ENCODE data around the gene WWTR1. TPM values are rescaled to one million over a fixed set of nuclear protein-coding genes. Genes with fewer than 3 reads are reported as not detected.

WWTR1 gene
- total and polyA plus RNA-seq, 3 donors from 2014 or later: 19.4 to 47.0 (median 46.5) TPM

GRCh38 chr3:149554826-149555225, 103.0 kb downstream of the WWTR1 start:
- peaks cover 29% of the 10 kb centered on the region for H3K4me1 ChIP-seq
- no peak for DNase-seq
- H3K4me3 ChIP-seq: no peak overlapping the region
- intact Hi-C loops (cut with DNase I; ENCODE audit: low total_unique reads): no loop called here
- H3K36me3 ChIP-seq (ENCODE audit: low read depth, missing control alignments): no peaks in the 10 kb centered on the region
- TF ChIP-seq, protein P1, sequence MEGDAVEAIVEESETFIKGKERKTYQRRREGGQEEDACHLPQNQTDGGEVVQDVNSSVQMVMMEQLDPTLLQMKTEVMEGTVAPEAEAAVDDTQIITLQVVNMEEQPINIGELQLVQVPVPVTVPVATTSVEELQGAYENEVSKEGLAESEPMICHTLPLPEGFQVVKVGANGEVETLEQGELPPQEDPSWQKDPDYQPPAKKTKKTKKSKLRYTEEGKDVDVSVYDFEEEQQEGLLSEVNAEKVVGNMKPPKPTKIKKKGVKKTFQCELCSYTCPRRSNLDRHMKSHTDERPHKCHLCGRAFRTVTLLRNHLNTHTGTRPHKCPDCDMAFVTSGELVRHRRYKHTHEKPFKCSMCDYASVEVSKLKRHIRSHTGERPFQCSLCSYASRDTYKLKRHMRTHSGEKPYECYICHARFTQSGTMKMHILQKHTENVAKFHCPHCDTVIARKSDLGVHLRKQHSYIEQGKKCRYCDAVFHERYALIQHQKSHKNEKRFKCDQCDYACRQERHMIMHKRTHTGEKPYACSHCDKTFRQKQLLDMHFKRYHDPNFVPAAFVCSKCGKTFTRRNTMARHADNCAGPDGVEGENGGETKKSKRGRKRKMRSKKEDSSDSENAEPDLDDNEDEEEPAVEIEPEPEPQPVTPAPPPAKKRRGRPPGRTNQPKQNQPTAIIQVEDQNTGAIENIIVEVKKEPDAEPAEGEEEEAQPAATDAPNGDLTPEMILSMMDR (IDR thresholded peaks at IDR 0.05): no peak
- TF ChIP-seq POLR2A (IDR thresholded peaks at IDR 0.05): no peak
- no peaks in the 10 kb centered on the region for H3K27me3 ChIP-seq
- H3K27ac ChIP-seq: peak overlapping the region in 1 of 2 donors; percentile 60
- WGBS, 2 donors: 35 to 52% methylated on average over 4 of the region's 4 CpGs
- H3K9me3 ChIP-seq: no peaks in the 10 kb centered on the region

GRCh38 chr3:149553781-149554451, 103.9 kb downstream of the WWTR1 start:
- intact Hi-C loops (cut with DNase I; ENCODE audit: low total_unique reads): no loop called here
- DNase-seq: peak; percentile 79
- TF ChIP-seq POLR2A (IDR thresholded peaks at IDR 0.05): no peak
- TF ChIP-seq, protein P1 (IDR thresholded peaks at IDR 0.05): no peak
- no peaks in the 10 kb centered on the region for H3K36me3 ChIP-seq (ENCODE audit: low read depth, missing control alignments)
- no peaks in the 10 kb centered on the region for H3K27me3 ChIP-seq
- WGBS, 2 donors: 38 to 53% methylated on average over 13 of the region's 13 CpGs
- peak overlapping the region; percentile 59 to 60 for H3K27ac ChIP-seq
- no peak overlapping the region for H3K4me3 ChIP-seq
- peaks cover 25% of the 10 kb centered on the region for H3K4me1 ChIP-seq
- H3K9me3 ChIP-seq: no peaks in the 10 kb centered on the region

DNA sequence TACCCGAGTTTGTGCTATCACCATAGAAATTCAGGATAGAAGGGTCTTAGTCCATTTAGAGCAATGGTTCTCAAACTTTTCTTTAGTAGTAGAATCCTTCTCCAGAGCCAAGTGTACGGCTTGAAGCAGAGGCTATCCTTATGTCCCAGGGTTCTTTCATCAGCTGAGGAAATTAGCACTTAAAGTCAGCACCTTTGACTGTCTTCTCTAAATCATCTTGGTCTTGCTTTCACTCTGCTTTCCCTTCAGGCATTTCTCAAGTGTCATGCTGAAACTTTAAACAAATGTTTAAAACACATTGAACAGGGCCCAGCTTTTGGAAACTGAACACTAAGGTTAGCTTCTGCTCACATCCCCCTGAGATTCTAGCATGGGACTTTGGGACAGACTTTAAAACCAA, 105.1 kb downstream of the WWTR1 start:
- intact Hi-C loops (cut with DNase I; ENCODE audit: low total_unique reads): no loop called here
- 66 to 74% methylated on average over 2 of the region's 2 CpGs for WGBS, 2 donors
- no peak for TF ChIP-seq POLR2A (IDR thresholded peaks at IDR 0.05)
- TF ChIP-seq, protein P1 (IDR thresholded peaks at IDR 0.05): no peak
- no peak overlapping the region for H3K4me3 ChIP-seq
- H3K36me3 ChIP-seq (ENCODE audit: low read depth, missing control alignments): no peaks in the 10 kb centered on the region
- peaks cover 29% of the 10 kb centered on the region for H3K4me1 ChIP-seq
- no peaks in the 10 kb centered on the region for H3K27me3 ChIP-seq
- no peaks in the 10 kb centered on the region for H3K9me3 ChIP-seq
- DNase-seq: no peak
- no peak overlapping the region for H3K27ac ChIP-seq

- Histone ChIP-seq H3K27ac (no peak overlapping the region), H3K4me1 (peaks cover 29% of the 10 kb centered on the region), H3K4me3 (no peak overlapping the region), H3K9me3 (no peaks in the 10 kb centered on the region), H3K27me3 (no peaks in the 10 kb centered on the region), H3K36me3 (ENCODE audit: low read depth, missing control alignments) (no peaks in the 10 kb centered on the region)
- TF ChIP-seq, protein P1 (IDR thresholded peaks at IDR 0.05): no peak
- TF ChIP-seq POLR2A (IDR thresholded peaks at IDR 0.05): no peak
- DNase-seq: no peak
- intact Hi-C loops (cut with DNase I; ENCODE audit: low total_unique reads): no loop called here
These were observed 106.3 kb downstream of the WWTR1 start for GRCh38 chr3:149551500-149551899.

DNA sequence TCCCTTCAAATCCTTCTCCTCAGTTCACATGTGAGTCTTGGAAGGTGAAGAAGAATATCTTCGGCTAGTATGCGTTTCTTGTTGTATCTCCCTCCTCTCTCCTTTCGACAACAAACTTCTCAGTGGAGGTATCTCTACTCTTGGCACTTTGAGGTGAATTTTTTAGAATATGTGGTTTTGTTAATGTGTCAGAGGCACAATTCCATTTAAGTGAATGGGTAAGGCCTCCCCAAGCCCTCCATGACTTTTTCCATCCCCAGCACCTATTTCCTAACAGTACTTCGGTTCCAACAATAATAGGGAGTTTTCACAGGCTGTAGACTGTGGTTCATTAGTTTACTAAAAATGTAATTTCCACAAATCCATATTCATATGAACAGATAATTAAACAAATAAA, 109.2 kb downstream of the WWTR1 start:
- intact Hi-C loops (cut with DNase I; ENCODE audit: low total_unique reads): no loop called here
- peak overlapping the region in 1 of 2 donors; percentile 52 for H3K27ac ChIP-seq
- WGBS, 2 donors: 78 to 79% methylated on average over 4 of the region's 4 CpGs
- H3K27me3 ChIP-seq: no peaks in the 10 kb centered on the region
- H3K4me1 ChIP-seq: peaks cover 10% of the 10 kb centered on the region
- no peak for TF ChIP-seq POLR2A (IDR thresholded peaks at IDR 0.05)
- TF ChIP-seq, protein P1 (IDR thresholded peaks at IDR 0.05): no peak
- H3K4me3 ChIP-seq: no peak overlapping the region
- no peaks in the 10 kb centered on the region for H3K36me3 ChIP-seq (ENCODE audit: low read depth, missing control alignments)
- no peak for DNase-seq
- no peaks in the 10 kb centered on the region for H3K9me3 ChIP-seq

All from testis (tissue), 3 donors.